ENCODE data around the gene ASCL5. TPM values are rescaled to one million over a fixed set of nuclear protein-coding genes. Genes with fewer than 3 reads are reported as not detected.

The ASCL5 gene
- total RNA-seq, 2 donors from 2014 or later = not detected

- intact Hi-C loops (cut with DNase I, micrococcal nuclease) = loop anchor here in 1 of 2 donors (10.0 kb wide), 1 partner anchor 85 kb away; no protein-coding TSS in a partner anchor
- no peak for ATAC-seq
- no peak for DNase-seq
Measured at GRCh38 chr1:201139756-201140155, 12.8 kb upstream of the ASCL5 start.

GRCh38 chr1:201139306-201139705, 12.3 kb upstream of the ASCL5 start:
- no peak for DNase-seq
- intact Hi-C loops (cut with DNase I, micrococcal nuclease) = no loop called here
- ATAC-seq = no peak

GRCh38 chr1:201138311-201138840, 11.4 kb upstream of the ASCL5 start:
- no peak for DNase-seq
- intact Hi-C loops (cut with DNase I, micrococcal nuclease) = no loop called here
- ATAC-seq = no peak

GRCh38 chr1:201137579-201138310, 10.8 kb upstream of the ASCL5 start:
- intact Hi-C loops (cut with DNase I, micrococcal nuclease) = no loop called here
- DNase-seq = peak; percentile 43 to 47
- ATAC-seq = peak; percentile 31

- ATAC-seq (no peak), DNase-seq (no peak)
- intact Hi-C loops (cut with DNase I, micrococcal nuclease) = no loop called here
Measured at GRCh38 chr1:201137024-201137392, 10.0 kb upstream of the ASCL5 start.

- ATAC-seq (no peak), DNase-seq (no peak)
- intact Hi-C loops (cut with DNase I, micrococcal nuclease) = no loop called here
Measured at GRCh38 chr1:201136355-201137023, 9.5 kb upstream of the ASCL5 start.

- intact Hi-C loops (cut with DNase I, micrococcal nuclease) = no loop called here
- no peak for ATAC-seq
- no peak for DNase-seq
Measured at GRCh38 chr1:201134405-201134804, 7.4 kb upstream of the ASCL5 start.

- no peak for ATAC-seq
- no peak for DNase-seq
- intact Hi-C loops (cut with DNase I, micrococcal nuclease) = no loop called here
Measured at GRCh38 chr1:201131398-201131797, 4.4 kb upstream of the ASCL5 start.

GRCh38 chr1:201128962-201129361, 2.0 kb upstream of the ASCL5 start:
- intact Hi-C loops (cut with DNase I, micrococcal nuclease) = no loop called here
- no peak for DNase-seq
- ATAC-seq = no peak

GRCh38 chr1:201128476-201128875, 1.5 kb upstream of the ASCL5 start:
- DNase-seq = no peak
- intact Hi-C loops (cut with DNase I, micrococcal nuclease) = no loop called here
- ATAC-seq = no peak

GRCh38 chr1:201127755-201128455, 921 bp upstream of the ASCL5 start:
- no peak for ATAC-seq
- no peak for DNase-seq
- intact Hi-C loops (cut with DNase I, micrococcal nuclease) = no loop called here

- no peak for DNase-seq
- intact Hi-C loops (cut with DNase I, micrococcal nuclease) = no loop called here
- no peak for ATAC-seq
Measured at GRCh38 chr1:201126463-201126831, 537 bp downstream of the ASCL5 start.

GRCh38 chr1:201125800-201126199, 1.2 kb downstream of the ASCL5 start:
- no peak for DNase-seq
- no peak for ATAC-seq
- intact Hi-C loops (cut with DNase I, micrococcal nuclease) = no loop called here

- no peak for ATAC-seq
- intact Hi-C loops (cut with DNase I, micrococcal nuclease) = no loop called here
- no peak for DNase-seq
Measured at GRCh38 chr1:201125019-201125418, 2.0 kb downstream of the ASCL5 start.

- intact Hi-C loops (cut with DNase I, micrococcal nuclease) = no loop called here
- ATAC-seq = no peak
- DNase-seq = no peak
Measured at GRCh38 chr1:201123866-201124265, 3.1 kb downstream of the ASCL5 start.

GRCh38 chr1:201122321-201122957, 4.5 kb downstream of the ASCL5 start:
- ATAC-seq (no peak), DNase-seq (no peak)
- intact Hi-C loops (cut with DNase I, micrococcal nuclease) = no loop called here

GRCh38 chr1:201119206-201120197, 7.5 kb downstream of the ASCL5 start:
- peak in 1 of 2 donors; percentile 43 for DNase-seq
- intact Hi-C loops (cut with DNase I, micrococcal nuclease) = loop anchor here in 1 of 2 donors (10.0 kb wide), 1 partner anchor 145 kb away; no protein-coding TSS in a partner anchor

GRCh38 chr1:201116091-201116490, 10.9 kb downstream of the ASCL5 start:
- ATAC-seq (no peak), DNase-seq (no peak)
- intact Hi-C loops (cut with DNase I, micrococcal nuclease) = loop anchor here in 1 of 2 donors (10.0 kb wide), 1 partner anchor 141 kb away; no protein-coding TSS in a partner anchor

More at GRCh38 chr1:201119206-201120197, 7.5 kb downstream of the ASCL5 start:
- peak; percentile 55 for ATAC-seq
